Sigmoid colon (tissue), 7 donors: ENCODE results near the gene OLIG1. TPM values are rescaled to one million over a fixed set of nuclear protein-coding genes. Genes with fewer than 3 reads are reported as not detected.
A peak's percentile ranks its signal among the peaks of the same experiment; 100 is the strongest.

Experiments used
- DNase-seq: peaks from one replicate; pipeline ENCODE4 v3.0.0-alpha.2; 2019
- H3K27ac ChIP-seq, 4 donors: fragments of 200-600 bp; sonication (generic); one replicate each; pipeline ENCODE4 v1.5.1; 2016 to 2019; ENCODE audit warnings: mild to moderate bottlenecking in 1 of 4
- H3K27me3 ChIP-seq, 3 donors: fragments of 200-600 bp; sonication (generic); one replicate each; pipeline ENCODE4 v1.5.1; 2019; ENCODE audit warnings: mild to moderate bottlenecking in 1 of 3
- H3K36me3 ChIP-seq, 4 donors: fragments of 200-600 bp; sonication (generic); one replicate each; pipeline ENCODE4 v1.5.1; 2016 to 2019
- H3K4me1 ChIP-seq, 4 donors: fragments of 200-600 bp; sonication (generic); one replicate each; pipeline ENCODE4 v1.5.1; 2017 to 2019
- H3K4me3 ChIP-seq, 4 donors: fragments of 200-600 bp; sonication (generic); one replicate each; pipeline ENCODE4 v1.5.1; 2017 to 2019; ENCODE audit warnings: mild to moderate bottlenecking in 2 of 4, moderate library complexity in 1 of 4
- H3K9me3 ChIP-seq, 4 donors: fragments of 200-600 bp in 3 of 4; sonication (generic) in 3 of 4; one replicate each; pipeline versions ENCODE4 v1.5.1 to v1.6.1; 2013 to 2019
- EP300 ChIP-seq, 4 donors: sonication (generic); formaldehyde crosslinking; IDR thresholded peaks; one replicate each; pipeline ENCODE4 v1.6.1; 2017; ENCODE audit warnings: antibody characterized with exemption in 4 of 4
- POLR2A ChIP-seq, 2 donors: fragments of 450-650 bp; IDR thresholded peaks; one replicate each; pipeline ENCODE4 v1.6.1; 2016; ENCODE audit warnings: antibody characterized with exemption in 2 of 2, mild to moderate bottlenecking in 2 of 2, moderate library complexity in 2 of 2
- POLR2AphosphoS5 ChIP-seq, 4 donors: sonication (generic); formaldehyde crosslinking; IDR thresholded peaks; one replicate each; pipeline ENCODE4 v1.6.1; 2017; ENCODE audit warnings: antibody characterized with exemption in 4 of 4
- WGBS, 2 donors: extraction: QIAGEN DNeasy Blood & Tissue Kit; methylation state at CpG; one replicate each; pipeline ENCODE4 v1.1.7; 2013; 5-methylcytosine and 5-hydroxymethylcytosine counted together
- intact Hi-C: fragments of 100-400 bp; cut with DNase I; formaldehyde crosslinking; loops from one replicate; pipeline ENCODE4 v1.15.1; 2023
- polyA plus RNA-seq, 3 donors: library from polyadenylated mRNA; stranded (reverse); fragments of 200-250 nt; gene quantifications; one replicate each; pipeline ENCODE4 v1.2.3, GENCODE V29; 2013
- total RNA-seq, 4 donors: library from RNA; depleted of rRNA; stranded (reverse); fragments of >200 nt; gene quantifications; one replicate each; pipeline ENCODE4 v1.1.0, GENCODE V29; 2016
- TF ChIP-seq, protein P1 (sequence below), 4 experiments: fragments of 450-650 bp in 3 of 4; fragments of 200-600 bp in 1 of 4; IDR thresholded peaks; one replicate each; pipeline ENCODE4 v1.5.1; 2016 to 2019; ENCODE audit warnings: antibody characterized with exemption in 4 of 4, mild to moderate bottlenecking in 3 of 4, moderate library complexity in 2 of 4
- donor health status: healthy with polysubstance abuse.
- donor health status: Bipolar disorder and iron deficiency.
- donor health status: healthy.

OLIG1 gene
- total and polyA plus RNA-seq, 7 donors = not detected

DNA sequence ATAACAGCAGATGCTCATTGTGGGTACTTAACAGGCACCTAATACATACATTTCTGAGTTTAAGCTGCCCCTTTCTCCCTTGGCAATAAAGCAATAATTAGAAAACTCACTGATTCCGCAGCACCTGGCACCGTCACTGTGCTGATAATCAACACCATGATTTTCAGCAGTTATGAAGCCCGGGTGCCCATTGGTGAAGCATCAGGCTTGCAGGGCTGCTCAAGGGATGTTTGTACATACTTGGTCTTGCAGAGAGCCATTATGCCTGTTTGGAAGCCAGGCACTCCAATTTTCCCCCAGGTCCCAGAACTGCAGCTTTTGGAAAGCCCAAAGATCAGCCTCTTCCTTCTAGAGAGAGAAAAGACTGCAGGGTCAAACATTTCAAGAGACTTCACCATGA lies 44.3 kb downstream of the OLIG1 start:
- H3K4me3 ChIP-seq = no peak overlapping the region
- peak; percentile 60 for DNase-seq
- intact Hi-C loops = no loop called here
- H3K4me1 ChIP-seq = peaks cover 0 to 8% (median 7%) of the 10 kb centered on the region in 4 donors
- no peak overlapping the region for H3K27ac ChIP-seq
- no peaks in the 10 kb centered on the region for H3K36me3 ChIP-seq
- TF ChIP-seq, protein P1, sequence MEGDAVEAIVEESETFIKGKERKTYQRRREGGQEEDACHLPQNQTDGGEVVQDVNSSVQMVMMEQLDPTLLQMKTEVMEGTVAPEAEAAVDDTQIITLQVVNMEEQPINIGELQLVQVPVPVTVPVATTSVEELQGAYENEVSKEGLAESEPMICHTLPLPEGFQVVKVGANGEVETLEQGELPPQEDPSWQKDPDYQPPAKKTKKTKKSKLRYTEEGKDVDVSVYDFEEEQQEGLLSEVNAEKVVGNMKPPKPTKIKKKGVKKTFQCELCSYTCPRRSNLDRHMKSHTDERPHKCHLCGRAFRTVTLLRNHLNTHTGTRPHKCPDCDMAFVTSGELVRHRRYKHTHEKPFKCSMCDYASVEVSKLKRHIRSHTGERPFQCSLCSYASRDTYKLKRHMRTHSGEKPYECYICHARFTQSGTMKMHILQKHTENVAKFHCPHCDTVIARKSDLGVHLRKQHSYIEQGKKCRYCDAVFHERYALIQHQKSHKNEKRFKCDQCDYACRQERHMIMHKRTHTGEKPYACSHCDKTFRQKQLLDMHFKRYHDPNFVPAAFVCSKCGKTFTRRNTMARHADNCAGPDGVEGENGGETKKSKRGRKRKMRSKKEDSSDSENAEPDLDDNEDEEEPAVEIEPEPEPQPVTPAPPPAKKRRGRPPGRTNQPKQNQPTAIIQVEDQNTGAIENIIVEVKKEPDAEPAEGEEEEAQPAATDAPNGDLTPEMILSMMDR (IDR thresholded peaks at IDR 0.05) = no peak
- TF ChIP-seq EP300 (IDR thresholded peaks at IDR 0.05) (no peak), POLR2A (IDR thresholded peaks at IDR 0.05) (no peak), POLR2AphosphoS5 (IDR thresholded peaks at IDR 0.05) (no peak)
- H3K27me3 ChIP-seq = peaks cover 17 to 77% (median 30%) of the 10 kb centered on the region in 3 donors
- H3K9me3 ChIP-seq = no peaks in the 10 kb centered on the region
- WGBS, 2 donors = 91 to 97% methylated on average over 3 of the region's 3 CpGs

DNA sequence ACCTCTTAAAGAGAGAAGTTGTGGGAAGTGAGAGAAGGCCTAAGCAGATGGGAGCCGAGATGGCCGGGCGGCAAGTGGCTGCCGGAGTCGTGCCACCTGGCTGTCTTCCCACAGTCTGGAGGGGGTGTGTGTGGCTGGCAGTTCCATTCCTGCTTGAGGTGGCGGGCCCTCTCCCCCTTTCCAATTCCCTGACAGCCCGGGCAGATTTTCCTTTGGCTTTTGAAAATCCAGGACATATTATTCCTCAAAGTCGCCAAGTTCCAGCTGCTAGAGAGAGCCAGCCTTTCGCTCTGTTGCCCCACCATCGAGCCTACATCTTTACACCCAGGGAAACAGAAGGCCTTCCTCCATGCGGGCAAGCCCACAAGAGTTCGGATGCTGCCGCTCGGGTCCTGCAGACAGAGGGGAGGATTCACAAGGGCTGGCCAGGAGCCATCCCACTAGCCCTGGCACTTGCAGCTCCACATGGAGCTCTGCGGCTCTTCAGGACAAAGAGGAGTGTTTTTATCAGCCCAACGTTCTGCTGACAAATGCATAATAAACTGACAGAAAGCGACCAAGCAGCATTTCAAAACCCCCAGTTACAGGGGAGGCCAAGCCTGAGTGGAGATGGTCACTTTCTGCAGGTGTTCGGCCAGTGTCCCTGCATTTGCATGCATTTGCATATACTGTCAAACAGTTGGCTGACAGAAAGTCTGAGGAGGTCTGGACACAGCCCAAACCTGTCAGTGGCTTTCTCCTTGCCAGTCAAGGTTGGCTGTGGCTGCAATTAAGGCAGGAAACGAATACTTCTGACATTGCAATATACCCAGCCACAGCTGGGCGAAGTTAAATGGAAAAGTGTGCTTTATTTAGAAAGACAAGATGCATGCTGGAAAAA lies 45.9 kb downstream of the OLIG1 start:
- Histone ChIP-seq H3K27ac (no peak overlapping the region), H3K27me3 (peaks cover 7 to 70% (median 14%) of the 10 kb centered on the region in 3 donors), H3K9me3 (no peaks in the 10 kb centered on the region), H3K36me3 (no peaks in the 10 kb centered on the region), H3K4me3 (no peak overlapping the region), H3K4me1 (no peaks in the 10 kb centered on the region)
- 76 to 78% methylated on average over 20 of the region's 20 CpGs for WGBS, 2 donors
- intact Hi-C loops = no loop called here
- DNase-seq = peak; percentile 57
- TF ChIP-seq POLR2AphosphoS5 (IDR thresholded peaks at IDR 0.05) (no peak), EP300 (IDR thresholded peaks at IDR 0.05) (no peak), POLR2A (IDR thresholded peaks at IDR 0.05) (no peak)
- TF ChIP-seq, protein P1 (IDR thresholded peaks at IDR 0.05) = no peak

DNA sequence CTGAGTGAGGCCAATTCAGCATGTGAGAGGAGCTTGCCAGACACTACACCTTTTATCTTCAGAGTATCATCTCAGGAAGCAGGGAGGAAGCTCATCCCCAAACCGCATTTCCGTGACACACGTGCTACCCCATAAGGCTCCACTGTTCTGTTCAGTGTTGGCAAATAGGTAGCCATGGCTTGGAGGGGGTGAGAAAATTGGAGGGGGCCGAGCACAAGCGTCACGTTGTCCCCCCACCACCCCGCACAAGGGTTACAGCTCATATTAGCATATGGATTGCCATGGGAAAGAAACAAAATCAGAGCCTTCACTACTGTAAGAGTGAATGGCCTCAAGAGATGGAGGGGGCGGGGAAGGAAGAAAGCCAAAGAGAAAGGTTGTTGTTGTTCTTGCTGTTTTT lies 46.7 kb downstream of the OLIG1 start:
- Histone ChIP-seq H3K36me3 (no peaks in the 10 kb centered on the region), H3K27ac (no peak overlapping the region), H3K27me3 (peaks cover 5 to 68% (median 6%) of the 10 kb centered on the region in 3 donors), H3K9me3 (no peaks in the 10 kb centered on the region), H3K4me1 (no peaks in the 10 kb centered on the region), H3K4me3 (no peak overlapping the region)
- WGBS, 2 donors = 54 to 69% methylated on average over 8 of the region's 8 CpGs
- TF ChIP-seq, protein P1 (IDR thresholded peaks at IDR 0.05) = no peak
- TF ChIP-seq POLR2A (IDR thresholded peaks at IDR 0.05) (no peak), POLR2AphosphoS5 (IDR thresholded peaks at IDR 0.05) (no peak), EP300 (IDR thresholded peaks at IDR 0.05) (no peak)
- intact Hi-C loops = no loop called here
- peak; percentile 29 for DNase-seq

DNA sequence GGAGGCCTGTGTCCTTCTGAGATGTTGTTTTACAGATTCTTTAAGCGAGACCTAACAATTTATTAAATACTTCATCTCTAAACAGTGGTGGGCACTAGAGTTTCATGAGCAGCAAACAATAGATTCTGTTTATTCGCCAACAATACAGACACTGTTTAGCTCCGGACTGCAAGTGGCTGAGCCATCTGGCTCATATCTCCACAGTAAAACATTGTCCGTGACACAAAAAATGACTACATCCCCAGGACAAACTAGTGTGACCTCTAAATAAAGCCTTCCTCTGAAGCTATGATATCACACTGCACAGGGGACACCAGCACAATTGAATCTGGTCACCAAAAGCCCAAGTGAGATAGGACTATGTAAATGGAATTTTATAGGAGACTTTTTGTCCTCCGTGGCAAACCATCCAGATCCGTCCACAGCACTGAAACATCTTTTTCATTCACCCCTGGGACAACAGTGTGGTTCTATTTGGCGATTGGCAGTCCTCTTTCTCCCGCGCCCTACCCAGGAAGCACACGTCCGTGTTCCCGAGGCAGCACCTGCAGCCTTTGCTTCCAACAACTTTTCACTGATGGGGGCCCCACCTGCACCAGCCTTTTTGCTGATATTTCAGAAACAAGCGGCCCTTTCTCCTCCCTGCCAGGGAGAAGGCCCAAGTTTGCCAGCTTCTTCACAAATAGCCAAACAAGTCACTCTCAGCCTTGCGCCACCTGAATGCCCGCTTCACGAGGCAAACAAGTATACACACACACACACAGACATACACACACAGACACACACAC lies 47.4 kb downstream of the OLIG1 start:
- no peak for TF ChIP-seq POLR2AphosphoS5 (IDR thresholded peaks at IDR 0.05)
- no peak for TF ChIP-seq POLR2A (IDR thresholded peaks at IDR 0.05)
- no peak for TF ChIP-seq EP300 (IDR thresholded peaks at IDR 0.05)
- TF ChIP-seq, protein P1 (IDR thresholded peaks at IDR 0.05) = no peak
- WGBS, 2 donors = 70 to 81% methylated on average over 16 of the region's 16 CpGs
- peak; percentile 22 for DNase-seq
- intact Hi-C loops = no loop called here
- Histone ChIP-seq H3K4me1 (no peaks in the 10 kb centered on the region), H3K4me3 (no peak overlapping the region), H3K27ac (no peak overlapping the region), H3K36me3 (no peaks in the 10 kb centered on the region), H3K9me3 (no peaks in the 10 kb centered on the region), H3K27me3 (peaks cover 5 to 68% (median 5%) of the 10 kb centered on the region in 3 donors)

Other genes with a start within 250 kb of the OLIG1 start
- gene OLIG2, start 44.2 kb upstream of the OLIG1 start, total RNA-seq = not detected
- gene OLIG2, start 44.2 kb upstream of the OLIG1 start, polyA plus RNA-seq = not detected
- 10 to 100 TPM in 3 of 4 donors, 1 to 10 TPM in 1; 7.6 to 19.0 (median 12.2) TPM for gene IFNAR2, start 159.8 kb downstream of the OLIG1 start, total RNA-seq
- gene IFNAR2, start 159.8 kb downstream of the OLIG1 start, polyA plus RNA-seq = 10 to 100 TPM in 1 of 3 donors, 1 to 10 TPM in 2; 6.6 to 15.2 (median 7.9) TPM
- gene IL10RB, start 196.2 kb downstream of the OLIG1 start, total RNA-seq = 10 to 100 TPM; 15.0 to 26.2 (median 23.6) TPM
- gene IL10RB, start 196.2 kb downstream of the OLIG1 start, polyA plus RNA-seq = 10 to 100 TPM; 30.0 to 66.8 (median 34.4) TPM